Osteocyte (in vitro differentiated cells): ENCODE measurements around the gene SEMA4G. TPM values are rescaled to one million over a fixed set of nuclear protein-coding genes. Genes with fewer than 3 reads are reported as not detected.

Experiments
- DNase-seq: peaks from one replicate; pipeline ENCODE4 v3.0.0; 2021; ENCODE audit warnings: mixed read lengths; ENCODE audit not compliant: unreplicated experiment; ENCODE audit errors: extremely low spot score
- H3K27ac Mint-ChIP-seq: one replicate; pipeline ENCODE4 v1.8.0; 2021; ENCODE audit warnings: mild to moderate bottlenecking, mixed read lengths; ENCODE audit not compliant: unreplicated experiment
- H3K27me3 Mint-ChIP-seq: one replicate; pipeline ENCODE4 v1.8.0; 2021; ENCODE audit warnings: mixed read lengths; ENCODE audit not compliant: unreplicated experiment
- H3K36me3 Mint-ChIP-seq: one replicate; pipeline ENCODE4 v1.8.0; 2021; ENCODE audit warnings: mixed read lengths; ENCODE audit not compliant: unreplicated experiment
- H3K4me1 Mint-ChIP-seq: one replicate; pipeline ENCODE4 v1.8.0; 2021; ENCODE audit warnings: mixed read lengths; ENCODE audit not compliant: unreplicated experiment
- H3K4me3 Mint-ChIP-seq: one replicate; pipeline ENCODE4 v1.8.0; 2021; ENCODE audit warnings: mild to moderate bottlenecking, moderate library complexity, mixed read lengths; ENCODE audit not compliant: unreplicated experiment
- H3K9me3 Mint-ChIP-seq: one replicate; pipeline ENCODE4 v1.8.0; 2021; ENCODE audit warnings: mixed read lengths; ENCODE audit not compliant: unreplicated experiment
- CTCF ChIP-seq: fragments of 200-600 bp; sonication (generic); IDR thresholded peaks from 2 replicates; pipeline ENCODE4 v1.5.0; 2021; ENCODE audit warnings: antibody characterized with exemption, mild to moderate bottlenecking, moderate library complexity
- total RNA-seq: library from RNA; stranded (reverse); gene quantifications from 2 replicates; pipeline ENCODE4 v1.2.1, GENCODE V29; 2021

SEMA4G gene
- total RNA-seq, 1 donor from 2014 or later, result 7.1 TPM

DNA sequence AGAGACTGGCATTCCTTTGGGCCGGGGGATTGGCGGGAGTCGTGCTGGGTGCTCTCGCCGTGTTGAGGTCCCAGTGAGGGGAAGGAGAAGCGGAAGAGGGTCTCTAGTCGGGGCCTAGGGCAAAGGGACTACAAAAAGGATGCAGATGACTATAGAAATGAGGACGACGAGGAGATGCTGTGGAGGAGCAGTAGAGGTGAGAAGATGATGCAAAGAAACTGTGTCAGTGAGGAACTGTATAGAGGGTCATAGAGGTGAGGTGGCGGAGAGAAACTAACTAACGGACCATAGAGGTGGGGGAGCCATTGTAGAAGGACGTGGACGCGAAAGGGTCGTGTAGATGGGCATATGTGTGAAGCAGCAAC lies 18.4 kb downstream of the SEMA4G start:
- Mint-ChIP-seq H3K9me3 (no peaks in the 10 kb centered on the region), H3K4me3 (peak overlapping the region; percentile 94), H3K36me3 (peaks cover 15% of the 10 kb centered on the region), H3K4me1 (peaks cover 23% of the 10 kb centered on the region), H3K27ac (peak overlapping the region; percentile 79), H3K27me3 (no peaks in the 10 kb centered on the region)
- TF ChIP-seq CTCF, result no peak
- DNase-seq, result no peak

- no peaks in the 10 kb centered on the region for H3K27me3 Mint-ChIP-seq
- no peaks in the 10 kb centered on the region for H3K9me3 Mint-ChIP-seq
- no peak for TF ChIP-seq CTCF
- H3K4me1 Mint-ChIP-seq, result peaks cover 23% of the 10 kb centered on the region
- no peak for DNase-seq
- H3K27ac Mint-ChIP-seq, result no peak overlapping the region
- peak overlapping the region; percentile 94 for H3K4me3 Mint-ChIP-seq
- H3K36me3 Mint-ChIP-seq, result peaks cover 17% of the 10 kb centered on the region
Measured at GRCh38 chr10:100988166-100988565, 18.9 kb downstream of the SEMA4G start.

DNA sequence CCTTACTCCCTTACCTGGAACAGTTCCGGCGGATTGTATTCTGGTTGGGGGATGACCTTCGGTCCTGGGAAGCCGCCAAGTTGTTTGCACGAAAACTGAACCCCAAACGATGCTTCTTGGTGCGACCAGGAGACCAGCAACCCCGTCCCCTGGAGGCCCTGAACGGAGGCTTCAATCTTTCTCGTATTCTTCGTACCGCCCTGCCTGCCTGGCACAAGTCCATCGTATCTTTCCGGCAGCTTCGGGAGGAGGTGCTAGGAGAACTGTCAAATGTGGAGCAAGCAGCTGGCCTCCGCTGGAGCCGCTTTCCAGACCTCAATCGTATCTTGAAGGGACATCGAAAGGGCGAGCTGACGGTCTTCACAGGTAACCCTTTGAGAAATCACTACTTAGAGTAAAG lies 19.8 kb downstream of the SEMA4G start:
- Mint-ChIP-seq H3K4me3 (no peak overlapping the region), H3K27ac (no peak overlapping the region), H3K4me1 (peaks cover 23% of the 10 kb centered on the region), H3K9me3 (no peaks in the 10 kb centered on the region), H3K36me3 (peaks cover 20% of the 10 kb centered on the region), H3K27me3 (no peaks in the 10 kb centered on the region)
- no peak for DNase-seq
- no peak for TF ChIP-seq CTCF

GRCh38 chr10:100993986-100994708 lies 24.8 kb downstream of the SEMA4G start:
- Mint-ChIP-seq H3K4me3 (no peak overlapping the region), H3K4me1 (peaks cover 20% of the 10 kb centered on the region), H3K9me3 (no peaks in the 10 kb centered on the region), H3K36me3 (peaks cover 14% of the 10 kb centered on the region), H3K27ac (no peak overlapping the region), H3K27me3 (no peaks in the 10 kb centered on the region)
- peak; percentile 80 for TF ChIP-seq CTCF
- no peak for DNase-seq

GRCh38 chr10:100995181-100995580 lies 25.9 kb downstream of the SEMA4G start:
- H3K9me3 Mint-ChIP-seq, result no peaks in the 10 kb centered on the region
- no peak overlapping the region for H3K4me3 Mint-ChIP-seq
- H3K4me1 Mint-ChIP-seq, result peaks cover 19% of the 10 kb centered on the region
- no peaks in the 10 kb centered on the region for H3K27me3 Mint-ChIP-seq
- H3K27ac Mint-ChIP-seq, result no peak overlapping the region
- no peak for TF ChIP-seq CTCF
- DNase-seq, result no peak
- peaks cover 14% of the 10 kb centered on the region for H3K36me3 Mint-ChIP-seq
